H9 (cell line): ENCODE measurements around the gene CMTM5. TPM values are rescaled to one million over a fixed set of nuclear protein-coding genes. Genes with fewer than 3 reads are reported as not detected.

Source experiments
- DNase-seq: peaks from one replicate; pipeline ENCODE4 v3.0.0-alpha.2; 2017
- H2AFZ ChIP-seq: one replicate; pipeline ENCODE4 v1.6.1; 2013; ENCODE audit warnings: mild to moderate bottlenecking, low read length, control low read depth, moderate library complexity
- H2AK5ac ChIP-seq: 2 replicates; pipeline ENCODE4 v1.6.1; 2013; ENCODE audit warnings: low read length, control low read depth, mixed read lengths; ENCODE audit not compliant: insufficient read length
- H2BK120ac ChIP-seq: one replicate; pipeline ENCODE4 v1.6.1; 2013; ENCODE audit warnings: low read depth, mild to moderate bottlenecking, low read length, control low read depth, inconsistent platforms; ENCODE audit not compliant: poor library complexity, severe bottlenecking
- H2BK12ac ChIP-seq: 2 replicates; pipeline ENCODE4 v1.6.1; 2013; ENCODE audit warnings: low read length, control low read depth, mixed read lengths, low read depth; ENCODE audit not compliant: insufficient read length
- H2BK15ac ChIP-seq: 2 replicates; pipeline ENCODE4 v1.6.1; 2013; ENCODE audit warnings: low read depth, low read length, control low read depth
- H2BK20ac ChIP-seq: one replicate; pipeline ENCODE4 v1.6.1; 2013; ENCODE audit warnings: low read depth, mild to moderate bottlenecking, low read length, control low read depth, inconsistent platforms; ENCODE audit not compliant: poor library complexity, severe bottlenecking
- H2BK5ac ChIP-seq: 2 replicates; pipeline ENCODE4 v1.6.1; 2013; ENCODE audit warnings: low read length, control low read depth, mixed read lengths; ENCODE audit not compliant: insufficient read length
- H3K14ac ChIP-seq: 2 replicates; pipeline ENCODE4 v1.6.1; 2013; ENCODE audit warnings: low read length, control low read depth; ENCODE audit not compliant: insufficient read depth
- H3K18ac ChIP-seq: 2 replicates; pipeline ENCODE4 v1.6.1; 2013; ENCODE audit warnings: low read depth, mild to moderate bottlenecking, mixed read lengths, low read length, control low read depth; ENCODE audit not compliant: insufficient read length
- H3K23ac ChIP-seq: 2 replicates; pipeline ENCODE4 v1.6.1; 2013; ENCODE audit warnings: low read length, control low read depth, mixed read lengths, low read depth; ENCODE audit not compliant: insufficient read length
- H3K23me2 ChIP-seq: 2 replicates; pipeline ENCODE4 v1.6.1; 2013; ENCODE audit warnings: low read depth, mild to moderate bottlenecking, mixed read lengths, low read length, control low read depth; ENCODE audit not compliant: insufficient read length, poor library complexity, severe bottlenecking
- H3K27ac ChIP-seq: 2 replicates; pipeline ENCODE4 v1.5.1; 2013; ENCODE audit warnings: low read length, control low read depth, mixed read lengths, low read depth; ENCODE audit not compliant: insufficient read length
- H3K27me3 ChIP-seq: 2 replicates; pipeline ENCODE4 v1.6.1; 2013; ENCODE audit warnings: low read length, control low read depth, inconsistent platforms; ENCODE audit not compliant: insufficient read depth
- H3K4ac ChIP-seq: 2 replicates; pipeline ENCODE4 v1.6.1; 2013; ENCODE audit warnings: low read depth, mild to moderate bottlenecking, control low read depth, inconsistent platforms, low read length, moderate library complexity
- H3K4me1 ChIP-seq: 2 replicates; pipeline ENCODE4 v1.6.1; 2013; ENCODE audit warnings: low read length, control low read depth, inconsistent platforms; ENCODE audit not compliant: insufficient read depth
- H3K4me2 ChIP-seq: 2 replicates; pipeline ENCODE4 v1.6.1; 2013; ENCODE audit warnings: low read length, control low read depth, mixed read lengths; ENCODE audit not compliant: insufficient read length, insufficient read depth
- H3K56ac ChIP-seq: 2 replicates; pipeline ENCODE4 v1.6.1; 2013; ENCODE audit warnings: low read depth, mild to moderate bottlenecking, mixed read lengths, low read length, control low read depth; ENCODE audit not compliant: insufficient read length
- H3K79me1 ChIP-seq: 2 replicates; pipeline ENCODE4 v1.6.1; 2013; ENCODE audit warnings: low read depth, mild to moderate bottlenecking, moderate library complexity, low read length, control low read depth, inconsistent platforms; ENCODE audit not compliant: insufficient read depth, poor library complexity, severe bottlenecking
- H3K79me2 ChIP-seq: 2 replicates; pipeline ENCODE4 v1.6.1; 2013; ENCODE audit warnings: low read length, control low read depth, inconsistent platforms; ENCODE audit not compliant: insufficient read depth
- H3K9ac ChIP-seq: 2 replicates; pipeline ENCODE4 v1.6.1; 2013; ENCODE audit warnings: low read length, control low read depth, mixed read lengths; ENCODE audit not compliant: insufficient read length; ENCODE audit errors: extremely low read depth
- H3K9me3 ChIP-seq: one replicate; pipeline ENCODE4 v1.6.1; 2013; ENCODE audit warnings: low read depth, low read length, inconsistent platforms; ENCODE audit not compliant: control insufficient read depth
- H3T11ph ChIP-seq: one replicate; pipeline ENCODE4 v1.6.1; 2013; ENCODE audit warnings: mild to moderate bottlenecking, low read length, control low read depth, inconsistent platforms
- H4K20me1 ChIP-seq: one replicate; pipeline ENCODE4 v1.6.1; 2013; ENCODE audit not compliant: control insufficient read depth, insufficient read length, insufficient read depth
- H4K5ac ChIP-seq: 2 replicates; pipeline ENCODE4 v1.6.1; 2013; ENCODE audit warnings: low read depth, mild to moderate bottlenecking, mixed read lengths, low read length, control low read depth; ENCODE audit not compliant: insufficient read length
- H4K8ac ChIP-seq: replicated peaks from 2 replicates; pipeline ENCODE4 v1.6.1; 2013; ENCODE audit warnings: low read length, control low read depth, mixed read lengths, low read depth; ENCODE audit not compliant: insufficient read length
- H4K91ac ChIP-seq: 2 replicates; pipeline ENCODE4 v1.6.1; 2013; ENCODE audit warnings: low read depth, mild to moderate bottlenecking, moderate library complexity, mixed read lengths, low read length, control low read depth; ENCODE audit not compliant: insufficient read length
- H3K27ac Mint-ChIP-seq, 3 experiments: 2 replicates in 2 of 3; 3 replicates in 1 of 3; pipeline ENCODE4 v1.8.0; 2020 to 2021; ENCODE audit warnings: mixed read lengths in 3 of 3, mild to moderate bottlenecking in 1 of 3, moderate library complexity in 1 of 3
- H3K27me3 Mint-ChIP-seq: 2 replicates; pipeline ENCODE4 v1.8.0; 2021; ENCODE audit warnings: low read depth, mild to moderate bottlenecking, moderate library complexity, mixed read lengths
- H3K36me3 Mint-ChIP-seq, 3 experiments: 2 replicates in 2 of 3; 3 replicates in 1 of 3; pipeline ENCODE4 v1.8.0; 2020 to 2021; ENCODE audit warnings: low read depth in 3 of 3, mixed read lengths in 3 of 3; ENCODE audit not compliant: insufficient read depth in 1 of 3
- H3K4me1 Mint-ChIP-seq, 2 experiments: 2 replicates each; pipeline ENCODE4 v1.8.0; 2020; ENCODE audit warnings: mixed read lengths in 2 of 2
- H3K4me3 Mint-ChIP-seq, 2 experiments: 2 replicates in 1 of 2; 3 replicates in 1 of 2; pipeline ENCODE4 v1.8.0; 2020 to 2021; ENCODE audit warnings: mild to moderate bottlenecking in 2 of 2, mixed read lengths in 2 of 2, moderate library complexity in 1 of 2
- H3K9me3 Mint-ChIP-seq, 2 experiments: 2 replicates in 1 of 2; 3 replicates in 1 of 2; pipeline ENCODE4 v1.8.0; 2020; ENCODE audit warnings: mild to moderate bottlenecking in 2 of 2, mixed read lengths in 2 of 2, moderate library complexity in 1 of 2
- WGBS: extraction: QIAGEN DNeasy Blood & Tissue Kit; methylation state at CpG from one replicate; pipeline ENCODE4 v1.1.7; 2013; ENCODE audit warnings: missing lambda C conversion rate, low lambda C conversion rate, mixed read lengths; ENCODE audit not compliant: insufficient read length; ENCODE audit errors: extremely low coverage; 5-methylcytosine and 5-hydroxymethylcytosine counted together
- total RNA-seq: library from RNA; stranded (reverse); gene quantifications from 2 replicates; pipeline ENCODE4 v1.2.1, GENCODE V29; 2021
- TF ChIP-seq, protein P1 (sequence below): fragments of 200-600 bp; sonication (generic); conservative IDR thresholded peaks from 3 replicates; pipeline ENCODE4 v1.8.0; 2021; ENCODE audit warnings: antibody characterized with exemption, mild to moderate bottlenecking

Gene CMTM5
- total RNA-seq, 1 experiment from 2014 or later, result not detected

DNA sequence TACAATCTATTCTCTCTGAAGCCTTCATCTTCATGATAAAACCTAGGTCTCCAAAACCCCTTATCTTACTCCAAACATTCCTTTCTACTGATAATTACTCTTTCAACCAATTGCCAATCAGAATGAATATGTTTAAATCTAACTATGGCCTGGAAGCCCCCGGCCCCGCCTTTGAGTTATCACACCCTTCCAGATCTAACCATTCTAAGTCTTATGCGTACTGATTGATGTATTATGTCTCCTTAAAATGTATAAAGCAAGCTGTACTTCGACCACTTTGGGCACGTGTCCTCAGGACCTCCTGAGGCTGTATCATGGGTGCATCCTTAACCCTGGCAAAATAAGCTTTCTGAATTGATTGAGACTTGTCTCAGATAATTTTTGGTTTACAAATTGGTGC is 41.2 kb upstream of the CMTM5 start:
- no peak overlapping the region for H2BK15ac ChIP-seq
- H3K4me1 ChIP-seq, result no peaks in the 10 kb centered on the region
- H2BK120ac ChIP-seq, result no peak overlapping the region
- no peaks in the 10 kb centered on the region for H3K27me3 ChIP-seq
- no peak overlapping the region for H2BK12ac ChIP-seq
- H3K79me1 ChIP-seq, result no peaks in the 10 kb centered on the region
- no peaks in the 10 kb centered on the region for H3K9me3 ChIP-seq
- H2BK5ac ChIP-seq, result no peak overlapping the region
- H3K4ac ChIP-seq, result no peak overlapping the region
- Mint-ChIP-seq H3K27ac (no peak overlapping the region; a peak in 1 of 7 replicates), H3K4me1 (no peaks in the 10 kb centered on the region), H3K27me3 (peaks cover 35% of the 10 kb centered on the region), H3K4me3 (no peak overlapping the region), H3K9me3 (peaks cover 28 to 36% of the 10 kb centered on the region in 2 experiments), H3K36me3 (peaks cover 1 to 9% (median 9%) of the 10 kb centered on the region in 3 experiments)
- no peaks in the 10 kb centered on the region for H4K20me1 ChIP-seq
- H3K79me2 ChIP-seq, result no peaks in the 10 kb centered on the region
- H3K27ac ChIP-seq, result no peak overlapping the region
- no peak overlapping the region for H4K8ac ChIP-seq
- H3K14ac ChIP-seq, result no peak overlapping the region
- no CpG with 5 or more reads among the region's 5 CpGs for WGBS
- H2BK20ac ChIP-seq, result no peak overlapping the region
- H4K91ac ChIP-seq, result no peak overlapping the region
- H3K56ac ChIP-seq, result no peak overlapping the region
- no peak overlapping the region for H2AFZ ChIP-seq
- TF ChIP-seq, protein P1, sequence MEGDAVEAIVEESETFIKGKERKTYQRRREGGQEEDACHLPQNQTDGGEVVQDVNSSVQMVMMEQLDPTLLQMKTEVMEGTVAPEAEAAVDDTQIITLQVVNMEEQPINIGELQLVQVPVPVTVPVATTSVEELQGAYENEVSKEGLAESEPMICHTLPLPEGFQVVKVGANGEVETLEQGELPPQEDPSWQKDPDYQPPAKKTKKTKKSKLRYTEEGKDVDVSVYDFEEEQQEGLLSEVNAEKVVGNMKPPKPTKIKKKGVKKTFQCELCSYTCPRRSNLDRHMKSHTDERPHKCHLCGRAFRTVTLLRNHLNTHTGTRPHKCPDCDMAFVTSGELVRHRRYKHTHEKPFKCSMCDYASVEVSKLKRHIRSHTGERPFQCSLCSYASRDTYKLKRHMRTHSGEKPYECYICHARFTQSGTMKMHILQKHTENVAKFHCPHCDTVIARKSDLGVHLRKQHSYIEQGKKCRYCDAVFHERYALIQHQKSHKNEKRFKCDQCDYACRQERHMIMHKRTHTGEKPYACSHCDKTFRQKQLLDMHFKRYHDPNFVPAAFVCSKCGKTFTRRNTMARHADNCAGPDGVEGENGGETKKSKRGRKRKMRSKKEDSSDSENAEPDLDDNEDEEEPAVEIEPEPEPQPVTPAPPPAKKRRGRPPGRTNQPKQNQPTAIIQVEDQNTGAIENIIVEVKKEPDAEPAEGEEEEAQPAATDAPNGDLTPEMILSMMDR, result no peak
- no peak overlapping the region for H3T11ph ChIP-seq
- H4K5ac ChIP-seq, result no peak overlapping the region
- H3K18ac ChIP-seq, result no peak overlapping the region
- no peak for DNase-seq
- no peak overlapping the region for H3K9ac ChIP-seq
- no peak overlapping the region for H3K23ac ChIP-seq
- H2AK5ac ChIP-seq, result no peak overlapping the region
- H3K4me2 ChIP-seq, result no peak overlapping the region
- no peaks in the 10 kb centered on the region for H3K23me2 ChIP-seq
